Fibroblast of the aortic adventitia (primary cell): ENCODE measurements around the gene THRAP3. TPM values are rescaled to one million over a fixed set of nuclear protein-coding genes. Genes with fewer than 3 reads are reported as not detected.

Experiments used
- DNase-seq: peaks from one replicate; pipeline ENCODE4 v3.0.0-alpha.2; 2010; ENCODE audit warnings: low read depth
- H3K4me3 ChIP-seq: 2 replicates; pipeline ENCODE4 v1.5.1; 2011; ENCODE audit warnings: low read depth, mild to moderate bottlenecking, control low read depth, low read length, moderate library complexity
- CTCF ChIP-seq: IDR thresholded peaks from 2 replicates; pipeline ENCODE4 v1.5.1; 2011; ENCODE audit warnings: mild to moderate bottlenecking, low read length, control low read depth, inconsistent platforms; ENCODE audit not compliant: insufficient read depth
- small RNA-seq: library from RNA; depleted of rRNA; stranded (forward); fragments of <200 nt; gene quantifications from one replicate; pipeline ENCODE3, GENCODE V24; 2012
- total RNA-seq: library from RNA; depleted of rRNA; stranded (reverse); fragments of >200 nt; gene quantifications from 2 replicates; pipeline ENCODE4 v1.2.3, GENCODE V29; 2012; ENCODE audit warnings: low replicate concordance

THRAP3 gene
- total RNA-seq, 1 donor, result 130 TPM

- no peak overlapping the region for H3K4me3 ChIP-seq
- peak; percentile 1 for TF ChIP-seq CTCF
- peak; percentile 23 for DNase-seq
Measured at GRCh38 chr1:36352125-36352909, 128.1 kb downstream of the THRAP3 start.

GRCh38 chr1:36352910-36353878 lies 129.0 kb downstream of the THRAP3 start:
- TF ChIP-seq CTCF, result no peak
- H3K4me3 ChIP-seq, result no peak overlapping the region
- peak; percentile 54 for DNase-seq

- TF ChIP-seq CTCF, result no peak
- H3K4me3 ChIP-seq, result no peak overlapping the region
- no peak for DNase-seq
Measured at GRCh38 chr1:36354486-36354885, 130.2 kb downstream of the THRAP3 start.

Small RNAs within 50 kb of the gene (small RNA-seq; reads per million reads assigned to genes)
- gene RN7SL131P (not detected), gene UBE2V2P4 (not detected)

Other genes with a start within 250 kb of the THRAP3 start
- gene TEKT2, start 140.3 kb upstream of the THRAP3 start, total RNA-seq, result 0.18 and 2.1 TPM in 2 replicates
- 21.1 and 25.5 TPM in 2 replicates for gene ADPRS, start 135.6 kb upstream of the THRAP3 start, total RNA-seq
- gene COL8A2, start 99.2 kb upstream of the THRAP3 start, total RNA-seq, result 11.0 and 20.9 TPM in 2 replicates
- gene TRAPPC3, start 75.0 kb upstream of the THRAP3 start, total RNA-seq, result 80.8 and 102 TPM in 2 replicates
- 114 and 180 TPM in 2 replicates for gene MAP7D1, start 68.3 kb upstream of the THRAP3 start, total RNA-seq
- 5.2 and 9.3 TPM in 2 replicates for gene SH3D21, start 81.9 kb downstream of the THRAP3 start, total RNA-seq
- 167 and 366 TPM in 2 replicates for gene EVA1B, start 99.2 kb downstream of the THRAP3 start, total RNA-seq
- 7.0 and 12.9 TPM in 2 replicates for gene STK40, start 161.5 kb downstream of the THRAP3 start, total RNA-seq
- 3.9 and 9.5 TPM in 2 replicates for gene LSM10, start 173.5 kb downstream of the THRAP3 start, total RNA-seq
- gene OSCP1, start 226.0 kb downstream of the THRAP3 start, total RNA-seq, result 2.7 and 8.7 TPM in 2 replicates
- 26.0 and 56.2 TPM in 2 replicates for gene MRPS15, start 239.9 kb downstream of the THRAP3 start, total RNA-seq